Ascending aorta (tissue), 2 donors: ENCODE results near the gene ID1. TPM values are rescaled to one million over a fixed set of nuclear protein-coding genes. Genes with fewer than 3 reads are reported as not detected.

Experiments
- DNase-seq, 2 donors: peaks; one replicate each; pipeline ENCODE4 v3.0.0-alpha.2; 2019; ENCODE audit warnings: low spot score in 2 of 2
- H3K27ac ChIP-seq, 2 donors: fragments of 200-600 bp; sonication (generic); one replicate each; pipeline ENCODE4 v1.5.1; 2016 to 2017; ENCODE audit warnings: mild to moderate bottlenecking in 1 of 2
- H3K27me3 ChIP-seq: fragments of 200-600 bp; sonication (generic); one replicate; pipeline ENCODE4 v1.5.1; 2017
- H3K36me3 ChIP-seq, 2 donors: fragments of 200-600 bp; sonication (generic); one replicate each; pipeline ENCODE4 v1.5.1; 2016
- H3K4me1 ChIP-seq, 2 donors: fragments of 200-600 bp; sonication (generic); one replicate each; pipeline ENCODE4 v1.5.1; 2016 to 2017; ENCODE audit warnings: mild to moderate bottlenecking in 1 of 2
- H3K4me3 ChIP-seq, 2 donors: fragments of 200-600 bp; sonication (generic); one replicate each; pipeline ENCODE4 v1.5.1; 2016 to 2017; ENCODE audit warnings: mild to moderate bottlenecking in 1 of 2
- H3K9me3 ChIP-seq, 2 donors: fragments of 200-600 bp; sonication (generic); one replicate each; pipeline ENCODE4 v1.5.1; 2016
- CTCF ChIP-seq, 3 experiments: fragments of 200-600 bp in 2 of 3; fragments of 450-650 bp in 1 of 3; sonication (generic) in 2 of 3; IDR thresholded peaks; one replicate each; pipeline ENCODE4 v1.5.1; 2016 to 2019; ENCODE audit warnings: antibody characterized with exemption in 3 of 3, mild to moderate bottlenecking in 1 of 3, moderate library complexity in 1 of 3
- intact Hi-C: fragments of 100-400 bp; cut with DNase I; formaldehyde crosslinking; loops from one replicate; pipeline ENCODE4 v1.15.1; 2023
- total RNA-seq: library from RNA; depleted of rRNA; stranded (reverse); fragments of >200 nt; gene quantifications from one replicate; pipeline ENCODE4 v1.1.0, GENCODE V29; 2016

ID1 gene
- total RNA-seq: 3,326 TPM

- Histone ChIP-seq H3K27me3 (no peaks in the 10 kb centered on the region), H3K4me3 (peak within 1 kb of the TSS; percentile 83 to 88), H3K36me3 (peaks cover 0 to 14% of the 10 kb centered on the region in 2 donors), H3K27ac (peak within 1 kb of the TSS; percentile 89 to 98), H3K9me3 (no peaks in the 10 kb centered on the region), H3K4me1 (peaks cover 0 to 18% of the 10 kb centered on the region in 2 donors)
- intact Hi-C loops: no loop called here
- DNase-seq: peak; percentile 93 to 99
- TF ChIP-seq CTCF (IDR thresholded peaks at IDR 0.05): no peak
Measured at GRCh38 chr20:31605031-31605901, at the start of gene ID1. Gene ID1, plus strand, starts transcription at chr20:31605289. Its CDS starts 99 bp downstream, at chr20:31605388.

- peak overlapping the region; percentile 78 to 92 for H3K27ac ChIP-seq
- peaks cover 10 to 23% of the 10 kb centered on the region in 2 donors for H3K4me1 ChIP-seq
- peaks cover 19 to 45% of the 10 kb centered on the region in 2 donors for H3K36me3 ChIP-seq
- intact Hi-C loops: loop anchor here (2.0 to 5.0 kb wide), 3 partner anchors 163 to 283 kb away; partner anchors contain the start of gene BCL2L1
- H3K27me3 ChIP-seq: no peaks in the 10 kb centered on the region
- no peak for DNase-seq
- TF ChIP-seq CTCF (IDR thresholded peaks at IDR 0.05): no peak
- H3K9me3 ChIP-seq: no peaks in the 10 kb centered on the region
- no peak overlapping the region for H3K4me3 ChIP-seq
Measured at GRCh38 chr20:31559704-31560093, 45.4 kb upstream of the ID1 start.

- peak overlapping the region; percentile 78 to 92 for H3K27ac ChIP-seq
- no peaks in the 10 kb centered on the region for H3K9me3 ChIP-seq
- H3K4me3 ChIP-seq: no peak overlapping the region
- peaks cover 10 to 23% of the 10 kb centered on the region in 2 donors for H3K4me1 ChIP-seq
- intact Hi-C loops: loop anchor here (2.0 to 5.0 kb wide), 3 partner anchors 163 to 282 kb away; partner anchors contain the start of gene BCL2L1
- DNase-seq: peak; percentile 35 to 89
- peaks cover 24 to 45% of the 10 kb centered on the region in 2 donors for H3K36me3 ChIP-seq
- TF ChIP-seq CTCF (IDR thresholded peaks at IDR 0.05): peak; percentile 83 to 84 (median 83)
- H3K27me3 ChIP-seq: no peaks in the 10 kb centered on the region
Measured at GRCh38 chr20:31560094-31560745, 44.9 kb upstream of the ID1 start.

GRCh38 chr20:31560746-31561598 lies 44.1 kb upstream of the ID1 start:
- no peaks in the 10 kb centered on the region for H3K9me3 ChIP-seq
- intact Hi-C loops: loop anchor here (1.0 to 5.0 kb wide), 4 partner anchors 11 to 281 kb away; partner anchors contain the start of gene BCL2L1
- H3K36me3 ChIP-seq: peaks cover 24 to 46% of the 10 kb centered on the region in 2 donors
- no peaks in the 10 kb centered on the region for H3K27me3 ChIP-seq
- H3K27ac ChIP-seq: peak overlapping the region; percentile 78 to 92
- DNase-seq: peak; percentile 55 to 91
- H3K4me3 ChIP-seq: no peak overlapping the region
- TF ChIP-seq CTCF (IDR thresholded peaks at IDR 0.05): no peak
- peaks cover 10 to 23% of the 10 kb centered on the region in 2 donors for H3K4me1 ChIP-seq

- peak overlapping the region; percentile 78 to 92 for H3K27ac ChIP-seq
- H3K27me3 ChIP-seq: no peaks in the 10 kb centered on the region
- no peaks in the 10 kb centered on the region for H3K9me3 ChIP-seq
- peaks cover 24 to 55% of the 10 kb centered on the region in 2 donors for H3K36me3 ChIP-seq
- no peak overlapping the region for H3K4me3 ChIP-seq
- intact Hi-C loops: loop anchor here (5.0 kb wide), 2 partner anchors 250 to 280 kb away; no protein-coding TSS in a partner anchor
- no peak for TF ChIP-seq CTCF (IDR thresholded peaks at IDR 0.05)
- H3K4me1 ChIP-seq: peaks cover 10 to 23% of the 10 kb centered on the region in 2 donors
- DNase-seq: no peak
Measured at GRCh38 chr20:31562241-31562640, 42.8 kb upstream of the ID1 start.
